GM21619 (cell line): Measurements from ENCODE around the gene SKIDA1.

Experiments
- ATAC-seq: cut with Tn5 transposase; IDR thresholded peaks from one replicate; pipeline ENCODE4 v1.9.1; 2021; ENCODE audit not compliant: unreplicated experiment

The SKIDA1 gene

DNA sequence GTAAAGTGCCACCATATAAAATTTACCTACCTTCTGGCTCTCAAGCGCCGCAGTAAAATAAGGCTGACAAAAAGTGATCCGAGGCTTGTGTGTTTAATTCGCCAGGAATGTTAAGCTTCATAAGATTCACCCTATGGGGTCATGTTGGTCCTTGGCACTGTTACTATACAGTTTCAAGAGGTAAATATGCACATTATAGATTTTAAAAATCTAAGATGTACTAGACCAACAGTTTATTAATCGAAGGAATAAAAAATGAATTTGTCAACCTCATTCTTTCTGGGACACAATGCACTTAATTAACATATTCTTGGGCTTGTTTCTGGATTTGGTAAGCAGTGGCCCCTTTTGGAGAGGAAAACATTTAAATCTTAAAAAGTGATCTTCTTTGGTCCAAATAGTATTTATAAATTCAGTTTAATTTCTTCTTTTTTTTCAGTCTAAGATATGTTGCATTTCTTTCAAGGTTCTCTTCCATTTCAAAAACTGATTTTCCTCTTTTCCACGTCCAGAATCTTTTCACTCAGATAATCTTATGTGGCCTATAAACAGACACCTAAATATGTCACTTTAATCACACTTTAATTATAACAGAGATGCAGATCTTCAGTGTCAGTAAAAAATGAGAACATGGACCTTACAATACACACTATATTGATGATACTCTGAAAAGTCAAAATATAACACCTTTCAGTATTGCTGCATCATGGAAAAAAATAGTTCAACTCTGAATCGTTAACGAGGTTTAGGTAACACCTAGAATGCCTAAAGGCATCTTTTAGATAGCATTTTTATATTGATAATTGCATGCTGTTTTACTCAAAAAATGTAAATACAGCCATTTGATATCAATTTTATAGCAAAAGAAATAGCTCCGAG lies 3.8 kb upstream of the SKIDA1 start:
- ATAC-seq = no peak

DNA sequence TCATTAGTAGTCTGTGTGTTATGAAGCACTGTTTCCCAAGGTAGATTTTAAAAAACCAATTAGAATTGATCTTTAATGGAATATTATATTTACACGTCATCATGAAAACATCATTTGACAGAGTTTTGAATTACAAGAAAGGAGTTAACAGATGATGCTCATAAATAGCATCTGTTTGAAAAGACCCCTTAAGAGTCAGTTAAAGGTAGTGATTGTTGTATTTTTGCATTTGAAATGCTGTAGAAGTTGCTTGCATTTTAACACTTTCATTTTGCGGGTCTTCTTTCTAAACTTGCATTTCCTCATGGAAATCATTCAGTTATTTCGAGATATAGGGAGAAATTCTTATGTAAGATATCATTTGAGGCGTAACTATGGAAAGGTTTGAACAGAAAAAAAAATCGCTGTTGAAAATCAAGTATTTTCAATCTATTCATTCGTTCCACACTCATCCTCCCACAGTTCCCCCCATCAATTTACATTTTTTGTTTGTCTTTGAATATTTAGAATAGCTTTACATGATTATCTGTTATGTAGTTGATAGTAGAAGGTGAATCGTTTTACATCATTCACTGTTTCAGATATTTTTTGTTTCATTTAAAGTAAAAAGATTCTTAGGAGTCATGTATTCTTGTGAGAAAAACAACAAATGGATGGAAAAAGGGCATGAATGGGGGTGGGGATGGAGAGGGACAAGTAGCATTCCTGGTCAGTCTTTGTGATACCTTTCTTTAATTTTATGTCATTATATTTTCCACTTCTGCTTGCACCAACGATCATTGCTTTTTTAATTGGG lies 3.0 kb upstream of the SKIDA1 start:
- ATAC-seq = no peak

DNA sequence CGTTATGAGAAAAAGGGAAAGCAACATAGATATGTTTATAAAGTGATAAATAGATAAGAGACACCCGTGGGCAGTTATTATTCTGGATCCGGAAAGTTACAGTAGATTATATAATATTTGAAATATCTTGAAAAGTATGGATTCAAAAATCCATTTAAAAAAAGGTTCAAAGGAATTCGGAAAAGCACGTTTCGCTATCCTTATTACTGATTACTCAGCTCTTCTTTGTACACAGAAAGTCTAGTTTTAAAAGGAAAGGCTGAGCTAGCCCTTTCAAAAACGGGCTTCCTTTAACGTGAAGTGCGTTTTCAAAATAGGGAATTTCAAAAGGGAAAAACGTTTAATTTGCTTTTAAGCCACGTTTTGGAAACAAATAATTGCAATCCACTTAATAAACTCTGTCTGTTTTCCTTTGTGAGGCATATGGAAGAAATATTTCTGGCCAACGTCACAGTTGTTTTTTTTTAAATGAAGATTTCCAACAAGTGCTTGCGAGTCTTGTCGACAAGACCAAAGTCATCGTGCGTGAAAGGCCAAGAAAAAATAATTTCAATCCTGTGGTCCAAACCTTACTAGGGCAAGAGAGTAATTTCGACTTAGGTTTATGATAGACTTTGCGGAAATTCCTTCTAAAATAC lies 2.2 kb upstream of the SKIDA1 start:
- ATAC-seq = no peak

DNA sequence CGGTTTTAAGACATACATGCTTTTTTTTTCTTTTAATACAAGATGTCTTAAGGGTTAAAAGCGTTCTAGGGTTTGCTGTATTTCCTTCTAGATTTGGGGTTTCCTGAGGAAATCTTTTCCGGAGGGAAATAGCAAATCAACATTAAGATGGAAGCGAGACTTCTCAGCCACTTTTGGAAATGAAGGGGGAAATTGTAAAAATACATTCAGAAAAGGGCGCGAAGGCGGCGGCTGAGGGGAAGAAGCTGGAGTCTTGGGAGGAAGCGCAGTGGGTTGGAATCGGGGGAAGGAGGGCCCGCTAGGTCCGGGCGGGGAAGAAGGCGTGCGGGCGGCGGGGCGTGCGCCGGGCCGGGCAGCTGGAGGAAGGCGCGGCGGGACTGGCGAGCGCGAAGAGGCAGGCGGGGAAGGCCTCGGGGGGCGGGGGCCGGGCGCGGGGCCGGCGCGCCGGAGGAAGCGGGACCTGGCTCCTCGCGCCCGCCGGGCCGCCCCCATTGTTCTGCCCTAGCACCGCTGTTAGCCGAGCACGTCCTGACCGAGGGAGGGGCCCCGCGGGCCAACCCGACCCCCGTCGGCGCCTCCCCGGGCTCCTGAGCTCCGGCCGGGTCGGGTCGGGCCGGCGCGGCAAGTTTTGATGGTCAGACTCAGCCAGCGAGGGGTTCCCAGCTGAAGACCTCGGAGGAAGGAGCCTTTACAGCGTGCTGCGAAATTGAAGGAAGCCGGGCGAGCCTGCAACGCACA lies 1.5 kb upstream of the SKIDA1 start:
- ATAC-seq = peak; percentile 28

DNA sequence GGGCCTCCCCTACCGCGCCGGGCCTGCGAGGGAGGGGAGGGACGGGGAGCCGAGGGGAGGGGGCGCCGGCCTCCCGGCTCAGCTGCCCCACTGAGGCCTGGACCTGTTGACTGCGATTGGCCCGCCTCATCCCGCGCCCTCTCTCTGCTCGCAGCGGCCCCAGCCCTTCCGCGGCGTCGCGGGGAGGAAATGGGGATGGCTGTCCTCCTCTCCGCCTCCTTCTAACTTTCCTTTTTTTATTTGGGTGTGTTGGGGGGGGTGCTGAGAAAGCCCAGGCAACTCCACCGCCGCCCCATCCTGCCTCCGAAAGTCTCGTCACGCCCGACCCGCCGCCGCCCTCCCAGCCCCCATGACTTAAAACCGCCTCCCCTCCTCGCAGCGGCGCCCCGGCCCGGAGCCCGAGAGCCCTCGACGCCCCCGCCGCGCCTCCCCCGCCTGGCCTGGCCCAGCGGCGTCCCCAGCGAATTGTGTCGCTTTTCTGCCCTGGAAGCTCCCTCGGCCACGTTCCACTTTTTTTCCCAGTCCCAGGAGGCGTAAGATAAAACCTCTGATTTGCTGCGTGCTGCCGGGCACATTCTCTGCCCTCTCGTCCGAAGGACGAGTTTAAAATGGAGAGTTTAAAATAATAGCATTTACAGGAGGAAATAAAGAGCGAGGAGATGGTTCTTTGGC lies 842 bp upstream of the SKIDA1 start:
- peak; percentile 27 for ATAC-seq

DNA sequence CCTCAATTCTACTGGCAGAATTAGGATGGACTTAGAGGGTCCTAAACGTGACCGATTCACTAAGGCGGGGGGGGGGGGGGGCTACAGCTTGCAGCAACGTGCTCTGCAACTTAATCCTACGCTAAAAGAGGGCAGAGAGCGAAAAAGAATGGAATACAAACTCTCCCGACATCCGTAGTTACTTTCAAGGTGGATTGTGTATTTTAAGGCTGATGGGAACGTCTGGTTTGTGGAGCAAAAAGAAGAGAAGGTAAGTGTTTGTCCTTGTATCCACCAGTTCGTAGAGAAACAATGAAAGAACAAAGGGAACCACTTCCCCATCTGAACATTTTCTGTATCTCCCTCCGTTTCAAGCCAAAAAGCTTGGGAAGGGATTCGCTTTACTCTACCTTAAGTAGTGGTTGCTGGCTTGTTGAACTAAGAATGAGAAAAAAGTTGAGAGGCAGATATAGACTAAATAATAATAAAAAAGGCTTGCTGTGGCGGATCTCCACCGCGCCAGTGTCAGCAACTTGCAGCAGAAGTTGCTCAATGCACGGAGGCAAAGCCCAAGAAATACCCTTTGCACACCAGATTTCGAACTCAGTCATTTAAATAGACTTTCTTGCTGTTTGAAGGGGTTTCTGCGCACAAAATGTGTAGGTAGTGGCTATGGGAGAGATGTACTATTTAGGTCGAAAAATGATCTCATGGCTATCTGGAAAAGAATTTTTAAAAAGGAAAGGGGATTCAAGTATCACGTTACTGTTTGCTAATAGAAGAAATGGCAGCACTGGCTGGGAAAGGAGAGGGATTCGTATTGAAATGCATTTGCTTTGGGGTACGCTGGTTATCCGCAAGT lies 736 bp downstream of the SKIDA1 start:
- no peak for ATAC-seq

DNA sequence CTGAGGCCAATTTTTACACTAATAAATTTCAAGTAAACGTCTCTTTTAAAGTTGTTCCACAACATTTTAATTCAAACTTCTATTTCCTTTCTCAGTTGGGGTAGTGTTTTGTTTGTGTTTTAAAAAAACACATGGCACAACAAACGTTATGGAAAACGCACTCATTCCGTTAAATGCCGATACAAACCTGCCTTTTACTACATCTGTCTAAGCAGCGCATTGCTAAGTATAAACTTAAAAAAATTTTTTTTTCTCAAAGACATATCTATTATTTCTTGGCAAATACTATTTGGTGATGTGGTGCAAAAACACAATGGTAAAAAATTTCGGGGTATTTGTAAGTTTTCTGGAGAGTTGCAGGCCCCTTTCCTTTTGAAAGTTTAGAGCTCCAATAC lies 1.4 kb downstream of the SKIDA1 start:
- ATAC-seq = no peak

DNA sequence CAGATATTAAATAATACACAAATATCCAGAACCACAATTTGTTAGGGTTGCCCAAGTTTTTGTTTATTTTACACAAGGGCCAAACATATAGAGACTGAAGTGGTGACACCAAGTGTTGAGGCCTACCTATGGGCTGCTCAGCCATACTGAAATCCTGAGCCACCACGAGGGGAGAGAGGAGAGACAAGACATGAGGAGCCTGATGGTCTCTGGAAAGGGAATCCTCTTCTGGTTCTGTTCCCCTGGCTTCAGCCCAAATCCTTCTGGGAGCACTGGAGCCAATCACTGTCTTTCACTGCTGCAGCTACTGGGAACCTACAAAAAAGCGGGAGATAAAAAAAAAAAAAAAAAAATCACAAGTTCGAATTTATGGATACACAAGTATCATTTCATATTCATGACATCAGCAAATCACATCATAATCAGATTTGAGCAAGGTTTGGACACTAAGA lies 1.9 kb downstream of the SKIDA1 start:
- ATAC-seq = no peak

DNA sequence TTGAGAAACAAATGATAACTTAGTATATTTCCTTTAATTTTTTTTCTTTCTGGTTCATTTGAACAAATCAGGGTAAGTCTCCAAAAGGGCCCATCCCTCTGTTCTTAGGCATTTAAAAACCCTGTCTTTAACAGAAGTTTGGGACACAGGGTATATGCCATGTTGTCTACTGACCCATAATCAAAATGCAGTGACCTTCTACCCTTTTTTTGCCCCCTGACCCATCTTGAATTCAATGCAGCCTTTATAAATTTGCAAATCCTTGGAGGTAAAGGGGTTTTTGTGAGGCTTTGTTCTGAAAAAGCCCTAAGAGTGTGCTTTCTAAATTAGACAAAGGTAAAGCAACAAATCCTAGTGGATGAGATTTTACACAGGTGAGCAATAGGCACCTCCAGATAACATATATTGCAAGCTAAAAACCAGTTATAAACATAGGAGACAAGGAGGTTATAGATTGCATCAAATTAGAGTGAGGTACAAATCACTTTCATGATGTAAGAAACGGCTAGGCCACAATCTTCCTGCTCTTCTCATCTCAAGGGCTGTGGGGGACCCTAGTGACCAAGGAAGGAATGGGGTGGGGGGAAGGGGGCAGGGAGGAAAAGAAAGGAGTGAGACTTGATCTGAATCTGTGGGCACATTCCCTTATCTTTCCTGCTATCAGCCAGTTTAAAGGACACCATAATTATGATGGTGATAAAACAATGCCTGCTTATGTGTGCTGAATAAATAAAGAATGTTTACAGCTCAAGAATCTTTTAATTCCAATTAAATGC lies 2.7 kb downstream of the SKIDA1 start:
- ATAC-seq = no peak

DNA sequence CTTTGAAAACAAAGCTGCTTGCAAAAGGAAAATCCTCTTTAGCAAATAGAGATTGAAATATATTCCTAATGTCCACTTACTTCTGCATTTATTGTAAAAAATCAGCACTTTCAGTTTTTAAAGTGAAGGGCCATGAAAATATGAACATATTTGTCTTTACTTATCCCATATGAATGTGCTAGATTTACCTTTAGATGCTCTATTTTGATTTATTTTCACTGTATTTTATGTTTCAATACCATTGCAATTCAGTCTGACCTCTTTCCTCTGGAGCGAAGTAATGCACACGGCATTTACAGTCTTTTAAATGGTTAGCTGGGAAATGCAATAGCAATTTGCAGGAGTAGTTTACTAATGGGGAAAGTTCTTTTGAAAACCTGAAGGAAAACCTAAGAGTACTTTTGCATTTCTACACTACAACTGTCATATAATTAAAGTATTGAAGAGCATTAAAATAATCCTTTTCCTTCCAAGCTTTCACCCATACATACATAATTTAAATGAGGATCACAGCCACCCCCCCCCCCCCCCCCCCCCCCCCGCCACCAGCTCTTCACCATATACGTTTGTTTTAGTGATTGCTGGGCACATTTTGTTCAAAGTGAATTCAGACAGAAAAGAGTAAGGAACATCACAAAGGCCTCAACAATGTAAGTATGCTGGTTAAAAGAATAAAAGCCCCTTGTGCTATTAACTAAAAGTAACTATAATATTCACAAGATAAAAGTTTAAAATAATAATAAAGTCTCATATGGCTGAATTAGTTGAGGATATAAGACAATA lies 3.5 kb downstream of the SKIDA1 start:
- no peak for ATAC-seq

DNA sequence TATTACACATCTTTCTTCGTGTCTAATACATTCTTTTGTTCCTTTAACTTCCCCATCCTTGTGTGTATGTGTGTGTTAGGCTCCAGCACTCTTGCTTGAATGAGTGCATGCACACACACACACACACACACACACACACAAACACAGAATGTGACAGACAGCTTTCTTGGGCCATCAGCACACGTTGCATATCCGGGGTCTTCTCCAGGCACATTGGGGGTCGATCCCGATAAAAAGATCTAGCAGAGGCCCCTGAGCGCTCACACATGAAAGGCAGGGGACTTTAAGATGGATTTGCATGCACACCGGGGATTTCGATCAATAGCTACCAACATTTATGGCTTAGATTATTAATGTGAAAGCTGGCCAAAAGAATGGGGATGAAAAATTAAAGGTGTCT lies 4.5 kb downstream of the SKIDA1 start:
- ATAC-seq = no peak

DNA sequence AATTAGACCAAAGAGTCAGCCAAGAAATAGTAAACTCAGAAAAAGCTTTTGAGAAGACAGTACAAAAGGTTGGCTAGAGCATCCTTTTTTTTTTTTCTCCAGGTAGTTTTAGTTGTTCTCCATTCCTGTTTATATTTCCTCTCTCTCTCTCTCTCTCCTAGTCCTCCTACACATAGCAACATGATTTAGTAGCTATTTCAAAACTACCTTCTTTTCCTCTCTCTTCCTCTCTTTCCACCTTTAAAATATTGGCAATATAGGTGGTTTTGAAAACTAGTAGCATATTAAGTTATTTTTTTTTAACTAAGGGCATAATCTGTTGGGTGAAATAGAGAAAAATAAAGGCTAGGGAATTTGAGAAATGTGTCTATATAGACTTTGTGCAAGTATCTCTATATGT lies 5.0 kb downstream of the SKIDA1 start:
- ATAC-seq = no peak

DNA sequence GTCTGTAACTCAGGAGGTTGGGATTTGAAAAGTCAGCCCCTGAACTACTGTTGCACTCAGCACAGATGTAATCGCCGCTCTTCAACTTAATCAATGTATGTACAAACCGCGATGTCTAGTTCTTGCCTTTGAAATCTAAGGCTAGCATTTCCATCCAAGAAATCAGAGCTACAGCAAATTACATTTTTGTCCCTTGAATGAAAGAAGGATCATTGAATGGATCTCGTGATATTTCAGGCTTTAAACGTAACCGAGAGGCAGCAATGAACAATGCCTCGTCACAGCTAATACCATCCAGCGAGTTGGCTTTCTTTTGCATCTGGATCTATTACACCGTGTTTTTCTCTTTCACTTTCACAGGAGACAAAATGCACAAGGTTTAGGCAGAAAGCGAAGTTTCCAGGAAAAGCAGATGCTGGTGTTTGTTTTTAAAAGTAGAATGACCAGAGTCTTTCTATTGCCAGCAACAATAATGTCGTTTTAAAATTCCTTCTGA lies 5.5 kb downstream of the SKIDA1 start:
- no peak for ATAC-seq

DNA sequence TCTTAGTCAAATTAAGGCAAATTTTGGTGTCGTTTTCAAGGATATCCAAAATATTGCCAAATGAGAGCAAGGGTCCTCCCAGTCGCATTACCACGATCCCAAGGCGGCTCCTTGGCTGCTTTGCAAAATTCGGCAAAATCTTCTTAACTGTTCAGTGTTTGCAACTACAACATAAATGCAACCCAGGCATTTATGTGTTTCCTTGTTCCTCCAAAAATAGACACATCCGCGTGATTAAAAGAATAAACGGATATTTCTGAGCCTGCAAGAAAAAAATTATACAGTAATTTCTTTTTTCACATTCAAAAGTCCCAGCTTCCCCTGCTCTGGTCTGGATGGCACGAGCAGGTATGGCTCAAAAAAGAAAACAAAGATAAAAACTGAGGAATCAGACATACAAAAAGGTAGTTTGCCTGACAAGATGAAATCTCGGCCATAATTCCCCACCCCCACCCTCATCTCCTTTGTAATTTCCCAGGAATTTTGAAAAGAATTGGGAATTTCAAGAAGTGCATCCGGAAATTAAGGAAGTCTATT lies 6.0 kb downstream of the SKIDA1 start:
- no peak for ATAC-seq

DNA sequence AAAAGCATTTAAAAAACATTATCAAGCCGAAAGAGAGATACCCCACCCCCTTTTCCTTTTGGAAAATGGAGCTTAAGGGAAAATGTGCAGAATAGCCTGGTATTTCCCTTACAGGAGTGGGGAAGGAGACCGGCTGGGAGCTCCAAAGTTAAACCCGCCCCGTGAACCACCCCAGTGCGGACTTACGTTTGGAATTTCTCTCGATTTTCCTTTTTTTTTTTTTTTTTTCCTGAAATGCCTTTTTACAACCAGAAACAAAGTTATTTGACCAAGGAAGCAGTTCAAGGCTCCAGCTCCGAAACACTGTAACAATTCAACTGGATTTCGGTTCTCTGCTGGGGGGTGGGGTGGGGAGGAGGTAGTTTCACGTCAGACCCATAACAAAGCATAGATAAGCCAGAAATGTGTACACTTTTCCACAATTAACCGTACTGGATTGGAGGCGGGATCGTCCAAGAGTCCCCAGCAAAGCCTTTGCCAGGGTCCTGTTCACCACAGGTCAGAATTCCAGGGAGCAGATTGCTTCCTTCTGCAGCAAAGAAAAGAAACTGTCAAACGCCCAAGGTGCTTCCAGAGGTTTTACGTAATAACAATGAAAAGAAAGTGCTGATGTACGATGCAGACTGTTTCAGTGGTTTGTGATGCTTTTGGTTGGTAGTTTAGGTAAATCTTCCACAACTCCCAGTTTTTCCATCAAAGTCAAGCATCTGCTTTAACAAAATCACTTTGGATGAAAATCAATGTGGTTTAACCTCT lies 6.7 kb downstream of the SKIDA1 start:
- no peak for ATAC-seq

DNA sequence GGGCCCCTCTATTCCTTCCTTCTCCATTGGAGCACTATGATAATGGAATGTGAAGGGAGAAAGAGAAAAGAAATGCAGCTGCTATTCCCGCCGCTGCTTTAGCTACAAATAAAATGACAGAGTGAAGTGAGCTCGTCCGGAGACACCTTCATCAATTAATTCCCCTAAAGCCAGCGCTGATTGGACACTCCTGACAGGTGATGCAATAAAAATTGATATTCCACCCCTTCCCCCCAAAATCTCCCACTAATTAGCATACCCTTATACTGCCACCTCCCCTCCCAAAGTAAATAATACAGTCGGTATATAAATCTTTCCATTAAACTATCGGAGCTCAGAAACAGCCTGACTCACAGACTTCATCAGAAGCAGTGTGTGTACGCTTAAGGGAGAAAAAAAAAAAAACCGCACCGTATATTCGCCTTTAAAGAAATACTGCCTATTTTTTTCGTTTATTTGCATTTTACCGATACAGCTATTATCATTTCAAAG lies 7.3 kb downstream of the SKIDA1 start:
- ATAC-seq = no peak
